HG02973 (cell line): ENCODE results near the gene NFKB2.

ENCODE experiments used
- ATAC-seq: cut with Tn5 transposase; IDR thresholded peaks from one replicate; pipeline ENCODE4 v1.9.1; 2021; ENCODE audit warnings: moderate library complexity; ENCODE audit not compliant: unreplicated experiment

The NFKB2 gene

GRCh38 chr10:102394079-102394800, 1.3 kb upstream of the NFKB2 start:
- ATAC-seq: peak; percentile 74

GRCh38 chr10:102394801-102395399, 605 bp upstream of the NFKB2 start:
- ATAC-seq: peak; percentile 1

DNA sequence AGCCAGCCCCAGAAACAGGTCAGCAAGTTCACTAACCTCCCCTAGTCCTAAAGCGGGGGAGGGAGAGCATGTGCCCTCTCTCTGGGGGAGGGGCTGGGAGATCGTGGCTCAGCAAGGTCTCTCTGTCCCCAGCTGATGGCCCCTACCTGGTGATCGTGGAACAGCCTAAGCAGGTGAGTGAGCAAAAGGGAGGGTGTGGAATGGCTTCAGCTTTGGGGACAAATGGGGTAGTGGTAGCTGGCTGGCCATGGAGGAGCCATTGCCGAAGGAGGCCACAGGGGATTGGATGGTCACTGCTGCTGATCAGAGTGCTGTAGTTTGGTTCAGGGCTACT, 779 bp downstream of the NFKB2 start:
- ATAC-seq: no peak

DNA sequence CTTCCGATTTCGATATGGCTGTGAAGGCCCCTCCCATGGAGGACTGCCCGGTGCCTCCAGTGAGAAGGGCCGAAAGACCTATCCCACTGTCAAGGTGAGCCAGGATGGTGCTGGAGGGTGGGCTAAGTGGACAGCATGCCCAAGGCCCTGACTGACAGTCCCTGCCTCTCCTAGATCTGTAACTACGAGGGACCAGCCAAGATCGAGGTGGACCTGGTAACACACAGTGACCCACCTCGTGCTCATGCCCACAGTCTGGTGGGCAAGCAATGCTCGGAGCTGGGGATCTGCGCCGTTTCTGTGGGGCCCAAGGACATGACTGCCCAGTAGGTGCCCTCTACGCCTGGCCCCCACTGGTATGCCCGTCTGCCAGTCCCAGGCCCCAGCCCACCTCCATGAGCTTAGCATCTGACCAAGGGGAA, 1.2 kb downstream of the NFKB2 start:
- no peak for ATAC-seq

GRCh38 chr10:102397222-102398171, 2.0 kb downstream of the NFKB2 start:
- ATAC-seq: no peak

- no peak for ATAC-seq
Measured at GRCh38 chr10:102398172-102399020, 2.9 kb downstream of the NFKB2 start.

DNA sequence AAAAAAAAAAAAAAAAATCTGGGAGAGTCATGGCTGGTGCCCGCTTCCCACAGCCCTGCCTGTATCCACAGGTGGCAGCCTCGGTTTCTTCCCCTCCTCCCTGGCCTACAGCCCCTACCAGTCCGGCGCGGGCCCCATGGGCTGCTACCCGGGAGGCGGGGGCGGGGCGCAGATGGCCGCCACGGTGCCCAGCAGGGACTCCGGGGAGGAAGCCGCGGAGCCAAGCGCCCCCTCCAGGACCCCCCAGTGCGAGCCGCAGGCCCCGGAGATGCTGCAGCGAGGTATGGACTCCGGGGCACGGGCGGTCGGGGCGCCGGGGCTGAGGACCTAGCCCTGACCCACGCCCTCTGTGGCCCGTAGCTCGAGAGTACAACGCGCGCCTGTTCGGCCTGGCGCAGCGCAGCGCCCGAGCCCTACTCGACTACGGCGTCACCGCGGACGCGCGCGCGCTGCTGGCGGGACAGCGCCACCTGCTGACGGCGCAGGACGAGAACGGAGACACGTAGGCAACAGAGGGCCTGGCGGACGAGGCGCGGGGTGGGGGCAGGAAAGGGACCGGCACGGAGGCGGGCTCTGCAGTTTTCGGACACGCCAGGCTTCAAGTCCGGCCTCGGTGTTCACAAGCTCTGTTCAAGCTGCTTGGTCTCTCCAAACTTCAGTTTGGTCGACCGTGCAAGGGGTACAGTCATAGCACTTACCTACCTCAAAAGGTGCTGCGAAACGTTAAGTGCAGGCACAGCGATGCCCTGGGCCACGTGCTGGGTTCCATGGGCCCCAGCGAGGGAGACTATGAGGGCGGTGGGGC, 3.9 kb downstream of the NFKB2 start:
- ATAC-seq: peak; percentile 40

DNA sequence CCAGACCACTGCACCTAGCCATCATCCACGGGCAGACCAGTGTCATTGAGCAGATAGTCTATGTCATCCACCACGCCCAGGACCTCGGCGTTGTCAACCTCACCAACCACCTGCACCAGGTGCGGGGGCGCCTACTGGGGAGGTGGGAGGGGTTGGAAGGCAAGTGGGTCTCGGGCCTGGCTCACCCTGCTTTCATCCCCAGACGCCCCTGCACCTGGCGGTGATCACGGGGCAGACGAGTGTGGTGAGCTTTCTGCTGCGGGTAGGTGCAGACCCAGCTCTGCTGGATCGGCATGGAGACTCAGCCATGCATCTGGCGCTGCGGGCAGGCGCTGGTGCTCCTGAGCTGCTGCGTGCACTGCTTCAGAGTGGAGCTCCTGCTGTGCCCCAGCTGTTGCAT, 4.6 kb downstream of the NFKB2 start:
- no peak for ATAC-seq

DNA sequence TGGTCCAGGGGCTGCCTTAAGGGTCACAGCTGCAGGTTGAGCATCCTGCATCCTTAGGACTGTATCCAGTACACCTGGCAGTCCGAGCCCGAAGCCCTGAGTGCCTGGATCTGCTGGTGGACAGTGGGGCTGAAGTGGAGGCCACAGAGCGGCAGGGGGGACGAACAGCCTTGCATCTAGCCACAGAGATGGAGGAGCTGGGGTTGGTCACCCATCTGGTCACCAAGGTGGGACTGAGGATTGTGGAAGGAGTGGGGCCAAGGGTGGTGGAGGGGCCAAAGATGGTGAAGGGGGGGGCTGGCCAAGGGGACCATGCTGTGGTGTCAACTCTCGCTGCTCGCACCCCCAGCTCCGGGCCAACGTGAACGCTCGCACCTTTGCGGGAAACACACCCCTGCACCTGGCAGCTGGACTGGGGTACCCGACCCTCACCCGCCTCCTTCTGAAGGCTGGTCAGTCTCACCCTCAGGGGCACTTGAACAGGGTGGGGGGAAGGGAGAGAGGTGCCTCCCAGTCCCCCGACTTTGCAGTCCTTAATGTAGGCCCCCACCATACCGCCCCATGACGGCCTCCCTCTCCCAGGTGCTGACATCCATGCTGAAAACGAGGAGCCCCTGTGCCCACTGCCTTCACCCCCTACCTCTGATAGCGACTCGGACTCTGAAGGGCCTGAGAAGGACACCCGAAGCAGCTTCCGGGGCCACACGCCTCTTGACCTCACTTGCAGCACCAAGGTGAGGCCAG, 5.3 kb downstream of the NFKB2 start:
- ATAC-seq: no peak

DNA sequence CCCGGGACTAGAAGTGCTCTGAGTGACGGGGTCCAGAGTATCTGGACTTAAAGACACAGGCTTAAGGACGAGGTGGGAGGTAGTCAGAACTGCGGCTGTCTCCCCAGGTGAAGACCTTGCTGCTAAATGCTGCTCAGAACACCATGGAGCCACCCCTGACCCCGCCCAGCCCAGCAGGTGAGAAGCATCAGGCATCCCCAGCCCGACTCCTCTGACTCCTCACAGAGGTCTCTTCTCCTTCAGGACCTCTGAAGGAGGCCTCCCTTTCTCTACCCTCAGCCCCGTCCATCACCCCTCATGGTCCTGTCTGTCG, 5.8 kb downstream of the NFKB2 start:
- no peak for ATAC-seq

- no peak for ATAC-seq
Measured at GRCh38 chr10:102401735-102402511, 6.4 kb downstream of the NFKB2 start.

DNA sequence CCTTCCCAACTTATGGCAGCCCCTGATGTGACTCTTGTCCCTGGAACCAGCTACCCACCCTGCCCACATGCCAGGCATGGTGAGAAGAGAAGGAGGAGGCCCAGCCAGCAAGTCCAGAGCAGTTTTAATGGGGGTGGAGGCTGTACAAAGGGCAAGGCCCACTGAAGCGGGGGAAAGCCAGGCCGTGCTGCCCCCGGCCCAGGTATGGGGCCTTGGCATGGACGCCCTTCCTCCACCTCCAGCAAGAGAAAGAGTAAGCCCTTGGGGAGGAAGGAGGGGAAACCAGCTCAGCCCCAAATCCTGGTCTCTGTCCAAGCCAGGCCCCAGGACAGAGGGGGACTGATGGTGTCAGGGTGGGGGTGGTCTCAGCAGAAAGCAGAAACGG, 7.0 kb downstream of the NFKB2 start:
- ATAC-seq: no peak

DNA sequence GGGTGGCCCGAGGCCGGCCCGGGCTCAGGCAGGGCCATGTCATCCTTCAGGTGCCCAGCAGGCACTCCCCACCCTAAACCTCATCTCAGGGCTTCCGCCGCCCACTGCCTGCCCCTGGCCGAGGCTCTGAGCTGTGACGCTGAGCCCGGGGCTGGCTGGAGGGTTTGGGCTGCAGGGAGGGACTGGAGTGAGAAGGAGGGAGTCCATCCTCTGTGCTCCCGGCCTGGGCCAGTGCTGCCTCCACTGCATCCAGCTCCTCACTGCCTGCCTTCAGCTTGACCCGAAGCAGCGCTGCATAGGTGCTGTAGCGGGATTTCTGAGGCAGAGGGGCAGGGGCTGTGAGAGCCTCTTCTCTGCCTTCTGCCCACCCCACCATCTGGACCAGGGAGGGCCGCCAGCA, 7.6 kb downstream of the NFKB2 start:
- ATAC-seq: no peak

GRCh38 chr10:102404361-102405107, 9.0 kb downstream of the NFKB2 start:
- no peak for ATAC-seq

- no peak for ATAC-seq
Measured at GRCh38 chr10:102405108-102405571, 9.6 kb downstream of the NFKB2 start.

GRCh38 chr10:102405632-102406031, 10.1 kb downstream of the NFKB2 start:
- ATAC-seq: no peak

- ATAC-seq: no peak
Measured at GRCh38 chr10:102406815-102407214, 11.3 kb downstream of the NFKB2 start.
